ENCODE data around the gene AKR1C2. TPM values are rescaled to one million over a fixed set of nuclear protein-coding genes. Genes with fewer than 3 reads are reported as not detected.
"Not testable (repeated sequence)": the region's sequence is repeated elsewhere in the genome, so short reads cannot be mapped to it uniquely, and the experiment has no call there.

Gene AKR1C2
- total RNA-seq (ENCODE audit: low replicate concordance): 1.8 and 4.7 TPM in 2 replicates

GRCh38 chr10:5003127-5004029 is at the start of gene AKR1C2:
Gene AKR1C2, minus strand, starts transcription at chr10:5003857. Its CDS starts 22 bp downstream, at chr10:5003835.
- not testable (repeated sequence) for H3K36me3 Mint-ChIP-seq; H3K36me3 ChIP-seq; H3K4me1 Mint-ChIP-seq; H3K27ac Mint-ChIP-seq; H3K27me3 Mint-ChIP-seq (ENCODE audit: insufficient read depth, low read depth); H3K9me3 ChIP-seq (ENCODE audit: low read depth); H3K4me3 Mint-ChIP-seq; H3F3A ChIP-seq (ENCODE audit: low read depth); H3K4me3 ChIP-seq; H3K9me3 Mint-ChIP-seq; H3K27ac ChIP-seq; H4K20me1 ChIP-seq (ENCODE audit: low read depth); H3K4me2 ChIP-seq; H3K4me1 ChIP-seq; DNase-seq (ENCODE audit: low spot score); H3K79me2 ChIP-seq (ENCODE audit: low read depth); H3K9ac ChIP-seq; H3K27me3 ChIP-seq
- peak within 1 kb of the TSS; percentile 68 for H2AFZ ChIP-seq (replicated peaks)

GRCh38 chr10:5052951-5053500 is 49.4 kb upstream of the AKR1C2 start:
- H3K36me3 Mint-ChIP-seq; H3K27ac Mint-ChIP-seq; H3K4me3 Mint-ChIP-seq; H3K4me3 ChIP-seq; H3K36me3 ChIP-seq; H4K20me1 ChIP-seq (ENCODE audit: low read depth); H3K9me3 ChIP-seq (ENCODE audit: low read depth); H3K4me1 ChIP-seq; H3K4me2 ChIP-seq; H3K27me3 Mint-ChIP-seq (ENCODE audit: insufficient read depth, low read depth); H3K4me1 Mint-ChIP-seq; H3K9ac ChIP-seq; H3K79me2 ChIP-seq (ENCODE audit: low read depth); DNase-seq (ENCODE audit: low spot score); H3K27ac ChIP-seq; H2AFZ ChIP-seq (replicated peaks); H3K27me3 ChIP-seq; H3F3A ChIP-seq (ENCODE audit: low read depth); H3K9me3 Mint-ChIP-seq: not testable (repeated sequence)

GRCh38 chr10:5047912-5048628 is 44.4 kb upstream of the AKR1C2 start:
- Histone ChIP-seq H2AFZ (replicated peaks) (no peak overlapping the region), H3F3A (ENCODE audit: low read depth) (no peaks in the 10 kb centered on the region), H3K36me3 (no peaks in the 10 kb centered on the region), H3K27me3 (no peaks in the 10 kb centered on the region), H3K9me3 (ENCODE audit: low read depth) (no peaks in the 10 kb centered on the region), H3K27ac (no peak overlapping the region), H3K4me1 (no peaks in the 10 kb centered on the region), H3K4me3 (no peak overlapping the region), H3K9ac (no peak overlapping the region), H3K79me2 (ENCODE audit: low read depth) (no peaks in the 10 kb centered on the region), H4K20me1 (ENCODE audit: low read depth) (no peaks in the 10 kb centered on the region), H3K4me2 (no peak overlapping the region)
- TF ChIP-seq EZH2phosphoT487 (IDR thresholded peaks at IDR 0.05) (no peak), CTCF (IDR thresholded peaks at IDR 0.05) (no peak), EZH2 (IDR thresholded peaks at IDR 0.05) (no peak)
- Mint-ChIP-seq H3K4me1 (no peaks in the 10 kb centered on the region), H3K27ac (no peak overlapping the region), H3K27me3 (ENCODE audit: insufficient read depth, low read depth) (peaks cover 2% of the 10 kb centered on the region), H3K4me3 (no peak overlapping the region), H3K9me3 (peaks cover 7% of the 10 kb centered on the region), H3K36me3 (no peaks in the 10 kb centered on the region)
- DNase-seq (ENCODE audit: low spot score): no peak

- not testable (repeated sequence) for DNase-seq (ENCODE audit: low spot score); H3K27ac Mint-ChIP-seq
Observed at GRCh38 chr10:5047055-5047454, 43.4 kb upstream of the AKR1C2 start.

More at GRCh38 chr10:5047055-5047454, 43.4 kb upstream of the AKR1C2 start:
- not testable (repeated sequence) for H3K4me3 Mint-ChIP-seq; H3K27ac ChIP-seq; H3K9me3 ChIP-seq (ENCODE audit: low read depth); H3F3A ChIP-seq (ENCODE audit: low read depth); H4K20me1 ChIP-seq (ENCODE audit: low read depth); H3K27me3 Mint-ChIP-seq (ENCODE audit: insufficient read depth, low read depth); H3K4me3 ChIP-seq; H3K27me3 ChIP-seq; H3K4me1 ChIP-seq; H3K79me2 ChIP-seq (ENCODE audit: low read depth); H3K36me3 ChIP-seq; H3K4me1 Mint-ChIP-seq; H3K4me2 ChIP-seq; H3K36me3 Mint-ChIP-seq; H3K9me3 Mint-ChIP-seq; H2AFZ ChIP-seq (replicated peaks); H3K9ac ChIP-seq
